Measurements from ENCODE around the gene TCF7L2. TPM values are rescaled to one million over a fixed set of nuclear protein-coding genes. Genes with fewer than 3 reads are reported as not detected.

The TCF7L2 gene
- total RNA-seq, 1 experiment from 2014 or later: 14.8 TPM

DNA sequence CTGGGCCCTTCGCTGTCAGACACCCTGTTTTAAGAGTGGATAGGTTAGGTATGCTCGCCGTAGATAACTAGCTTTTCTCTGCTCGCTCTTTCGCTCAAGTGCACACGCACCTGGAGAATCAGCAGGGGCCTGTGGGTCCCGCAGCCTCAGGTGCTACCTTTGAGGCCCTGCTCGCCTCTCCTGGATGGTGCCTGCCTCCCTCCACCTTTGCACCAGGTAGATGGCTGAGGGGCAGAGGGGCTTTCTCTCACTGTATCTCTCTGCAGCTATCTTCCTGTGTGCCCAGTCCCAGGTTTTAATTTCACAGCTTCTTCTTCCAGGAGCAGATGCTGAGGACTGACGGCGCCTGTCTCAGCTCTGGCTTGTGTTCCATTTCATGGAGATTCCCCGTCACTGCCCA lies 227.9 kb downstream of the TCF7L2 start:
- Histone ChIP-seq H3K4me2 (no peak overlapping the region), H3K27me3 (ENCODE audit: insufficient read depth, low read depth) (no peaks in the 10 kb centered on the region), H3K36me3 (ENCODE audit: low read depth) (no peaks in the 10 kb centered on the region), H3K9me2 (ENCODE audit: insufficient read depth) (no peaks in the 10 kb centered on the region), H3F3A (ENCODE audit: insufficient read depth, low read depth) (no peaks in the 10 kb centered on the region), H2AFZ (no peak overlapping the region), H3K9me3 (ENCODE audit: insufficient read depth, low read depth) (no peaks in the 10 kb centered on the region), H3K79me2 (ENCODE audit: low read depth) (no peaks in the 10 kb centered on the region), H3K27ac (no peak overlapping the region), H3K4me3 (no peak overlapping the region), H4K20me1 (ENCODE audit: insufficient read depth) (no peaks in the 10 kb centered on the region), H3K4me1 (replicated peaks; ENCODE audit: insufficient read depth) (no peaks in the 10 kb centered on the region)
- ChIA-PET POLR2A (ENCODE audit: unreplicated experiment) (no interaction called here), CTCF (no interaction called here)
- intact Hi-C loops (cut with micrococcal nuclease; ENCODE audit: unreplicated experiment): no loop called here
- no peak for DNase-seq
- TF ChIP-seq CTCF (conservative IDR thresholded peaks at IDR 0.05): no peak
- no peak for TF ChIP-seq EZH2 (IDR thresholded peaks at IDR 0.05; ENCODE audit: low read depth)
- BruUV-seq (replicated peaks): no TSS peak

- no peak overlapping the region for H3K27ac ChIP-seq
- no peaks in the 10 kb centered on the region for H3K79me2 ChIP-seq (ENCODE audit: low read depth)
- H3K36me3 ChIP-seq (ENCODE audit: low read depth): no peaks in the 10 kb centered on the region
- POLR2A ChIA-PET (ENCODE audit: unreplicated experiment): no interaction called here
- H2AFZ ChIP-seq: no peak overlapping the region
- H3K4me1 ChIP-seq (replicated peaks; ENCODE audit: insufficient read depth): no peaks in the 10 kb centered on the region
- no peaks in the 10 kb centered on the region for H3K9me2 ChIP-seq (ENCODE audit: insufficient read depth)
- CTCF ChIA-PET: no interaction called here
- no peak overlapping the region for H3K4me3 ChIP-seq
- H4K20me1 ChIP-seq (ENCODE audit: insufficient read depth): no peaks in the 10 kb centered on the region
- intact Hi-C loops (cut with micrococcal nuclease; ENCODE audit: unreplicated experiment): no loop called here
- TF ChIP-seq CTCF (conservative IDR thresholded peaks at IDR 0.05): no peak
- no peak for TF ChIP-seq EZH2 (IDR thresholded peaks at IDR 0.05; ENCODE audit: low read depth)
- no peak overlapping the region for H3K4me2 ChIP-seq
- no peak for DNase-seq
- H3K27me3 ChIP-seq (ENCODE audit: insufficient read depth, low read depth): no peaks in the 10 kb centered on the region
- no peaks in the 10 kb centered on the region for H3F3A ChIP-seq (ENCODE audit: insufficient read depth, low read depth)
- BruUV-seq (replicated peaks): no TSS peak
- no peaks in the 10 kb centered on the region for H3K9me3 ChIP-seq (ENCODE audit: insufficient read depth, low read depth)
These were observed 228.7 kb downstream of the TCF7L2 start for GRCh38 chr10:113178771-113179170.

GRCh38 chr10:113179265-113179664 lies 229.2 kb downstream of the TCF7L2 start:
- Histone ChIP-seq H2AFZ (no peak overlapping the region), H3K9me2 (ENCODE audit: insufficient read depth) (no peaks in the 10 kb centered on the region), H3K9me3 (ENCODE audit: insufficient read depth, low read depth) (no peaks in the 10 kb centered on the region), H3K36me3 (ENCODE audit: low read depth) (no peaks in the 10 kb centered on the region), H3K27me3 (ENCODE audit: insufficient read depth, low read depth) (no peaks in the 10 kb centered on the region), H3F3A (ENCODE audit: insufficient read depth, low read depth) (no peaks in the 10 kb centered on the region), H3K4me2 (no peak overlapping the region), H3K27ac (no peak overlapping the region), H4K20me1 (ENCODE audit: insufficient read depth) (no peaks in the 10 kb centered on the region), H3K79me2 (ENCODE audit: low read depth) (no peaks in the 10 kb centered on the region), H3K4me1 (replicated peaks; ENCODE audit: insufficient read depth) (no peaks in the 10 kb centered on the region), H3K4me3 (no peak overlapping the region)
- intact Hi-C loops (cut with micrococcal nuclease; ENCODE audit: unreplicated experiment): no loop called here
- no TSS peak for BruUV-seq (replicated peaks)
- POLR2A ChIA-PET (ENCODE audit: unreplicated experiment): no interaction called here
- TF ChIP-seq CTCF (conservative IDR thresholded peaks at IDR 0.05) (no peak), EZH2 (IDR thresholded peaks at IDR 0.05; ENCODE audit: low read depth) (no peak)
- no peak for DNase-seq
- CTCF ChIA-PET: no interaction called here
